Measurements from ENCODE around the gene NPTX1. TPM values are rescaled to one million over a fixed set of nuclear protein-coding genes. Genes with fewer than 3 reads are reported as not detected.
A peak's percentile ranks its signal among the peaks of the same experiment; 100 is the strongest.

Gene NPTX1
- total and polyA plus RNA-seq, 9 of the 15 experiments (the other 6 are each of a cell fraction or from before 2014, with no cell fraction given): 0.04 TPM; not detected in 8

- TF ChIP-seq JUN (IDR thresholded peaks at IDR 0.05; ENCODE audit: borderline replicate concordance, low read depth, low read length): no peak
- TF ChIP-seq JUN (CRISPR knock-in tag; IDR thresholded peaks at IDR 0.05; ENCODE audit: borderline replicate concordance): 0 out of 2 replicates have a peak, but pooled peaks have one; percentile 45
- no peak for TF ChIP-seq MYC (IDR thresholded peaks at IDR 0.05; ENCODE audit: low read depth, low read length)
- peak; percentile 73; the same call in 1 of the 2 replicates for TF ChIP-seq MYC (CRISPR knock-in tag; IDR thresholded peaks at IDR 0.05; ENCODE audit: borderline replicate concordance, low read depth)
- TF ChIP-seq FOS (IDR thresholded peaks at IDR 0.05; ENCODE audit: extremely low read depth, insufficient read length): no peak
- no peak for TF ChIP-seq CBFA2T2 (conservative IDR thresholded peaks at IDR 0.05)
- TF ChIP-seq ZBTB26 (CRISPR knock-in tag; IDR thresholded peaks at IDR 0.05): no peak
- TF ChIP-seq TCF3 (CRISPR knock-in tag; IDR thresholded peaks at IDR 0.05): no peak
- no peak for TF ChIP-seq RBBP5 (IDR thresholded peaks at IDR 0.05; ENCODE audit: borderline replicate concordance, insufficient read depth, low read length, poor library complexity, severe bottlenecking)
- TF ChIP-seq NCOA1 (IDR thresholded peaks at IDR 0.05; ENCODE audit: low read depth): peak; percentile 32; the same call in 1 of the 2 replicates
- TF ChIP-seq PYGO2 (tag; IDR thresholded peaks at IDR 0.05): no peak
- no peak for TF ChIP-seq EHMT2 (IDR thresholded peaks at IDR 0.05)
- no peak for TF ChIP-seq HES1 (IDR thresholded peaks at IDR 0.05; ENCODE audit: low read depth)
- no peak for TF ChIP-seq ZNF436 (CRISPR knock-in tag; IDR thresholded peaks at IDR 0.05)
- no peak for TF ChIP-seq KAT7 (CRISPR knock-in tag; IDR thresholded peaks at IDR 0.05; ENCODE audit: borderline replicate concordance)
- no peak for TF ChIP-seq CHD7 (IDR thresholded peaks at IDR 0.05; ENCODE audit: low read depth, low read length)
Observed at GRCh38 chr17:80453998-80454556, 22.3 kb downstream of the NPTX1 start (continued).
